NCI-H82 treated with DMSO at 0.1 percent for 48 hours (cell line): Measurements from ENCODE around the gene CACNA1E.

Experiments used
- DNase-seq: peaks from one replicate; lab custom pipeline; 2025; ENCODE audit not compliant: unreplicated experiment; lab: John Stamatoyannopoulos, UW

Gene CACNA1E

DNA sequence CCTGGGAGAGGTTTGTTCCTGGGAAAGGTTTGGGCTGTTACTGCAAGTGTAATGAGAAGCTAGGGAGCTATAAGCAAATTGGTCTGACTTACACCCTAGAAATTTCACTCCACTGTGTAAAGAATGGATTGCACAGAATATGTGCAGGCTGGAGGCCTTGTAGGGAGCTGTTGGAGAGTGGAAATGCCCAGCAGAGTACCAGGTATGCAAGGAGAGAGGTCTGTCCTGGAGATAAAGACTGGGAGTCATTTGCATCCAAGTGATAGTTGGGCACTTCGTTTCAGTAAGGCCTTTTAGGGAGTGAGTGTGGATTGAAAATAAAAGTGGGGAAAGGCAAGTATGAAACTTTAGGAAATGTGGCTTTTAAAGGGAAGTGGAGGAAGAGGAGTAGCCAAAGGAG, 75.8 kb downstream of the CACNA1E start:
- no peak for DNase-seq

DNA sequence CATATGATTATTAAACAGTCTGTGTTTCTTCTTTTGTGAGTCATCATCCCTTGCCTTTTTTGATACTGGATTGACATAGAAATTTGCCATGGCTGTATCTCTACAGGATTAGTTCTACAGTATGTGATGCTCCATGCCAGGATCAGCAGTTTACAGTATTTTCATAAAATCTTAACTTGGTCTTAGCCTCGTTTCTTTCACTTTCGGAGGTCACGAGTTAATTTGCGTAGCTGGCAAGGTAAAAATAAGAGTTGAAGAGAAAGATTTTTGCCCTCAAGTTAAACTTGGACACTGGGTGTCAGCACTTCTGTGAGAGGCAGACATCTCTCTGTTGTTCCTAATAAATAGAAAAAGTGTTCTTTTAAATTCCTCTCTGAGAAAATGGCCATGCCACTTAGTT, 79.1 kb downstream of the CACNA1E start:
- DNase-seq: no peak

DNA sequence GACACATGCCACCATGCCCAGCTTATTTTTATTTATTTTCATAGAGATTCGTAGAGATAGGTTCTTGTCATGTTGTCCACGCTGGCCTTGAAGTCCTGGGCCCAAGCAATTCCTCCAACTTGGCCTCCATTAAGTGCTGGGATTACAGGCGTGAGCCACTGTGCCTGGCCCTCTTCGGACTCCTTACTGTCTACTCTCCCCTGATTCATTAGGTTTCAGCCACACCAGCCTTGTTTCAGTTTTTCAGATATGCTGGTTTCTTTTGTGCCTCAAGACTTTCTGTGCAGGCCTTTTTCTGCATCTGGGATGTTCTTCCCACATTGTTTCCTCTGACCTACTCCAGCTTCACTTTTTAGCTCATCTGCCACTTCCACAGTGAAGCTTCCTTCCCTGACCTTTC, 85.4 kb downstream of the CACNA1E start:
- no peak for DNase-seq

DNA sequence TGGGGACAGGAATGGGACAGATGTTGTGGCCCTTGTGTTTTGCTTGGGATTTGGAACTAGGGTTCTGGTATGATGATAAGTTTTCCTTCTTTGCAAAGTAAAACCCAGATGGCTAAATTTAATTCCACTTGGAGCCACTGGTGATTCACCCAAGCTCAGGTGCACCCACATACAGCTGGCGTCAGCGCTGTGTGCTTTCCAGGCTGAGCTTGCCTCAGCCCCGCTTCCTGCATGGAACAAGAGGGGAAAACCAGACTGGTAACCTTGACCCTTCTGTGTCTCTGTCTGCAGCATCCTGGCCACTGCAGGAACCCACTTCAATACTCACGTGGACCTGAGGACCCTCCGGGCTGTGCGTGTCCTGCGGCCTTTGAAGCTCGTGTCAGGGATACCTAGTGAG, 94.2 kb downstream of the CACNA1E start:
- no peak for DNase-seq

DNA sequence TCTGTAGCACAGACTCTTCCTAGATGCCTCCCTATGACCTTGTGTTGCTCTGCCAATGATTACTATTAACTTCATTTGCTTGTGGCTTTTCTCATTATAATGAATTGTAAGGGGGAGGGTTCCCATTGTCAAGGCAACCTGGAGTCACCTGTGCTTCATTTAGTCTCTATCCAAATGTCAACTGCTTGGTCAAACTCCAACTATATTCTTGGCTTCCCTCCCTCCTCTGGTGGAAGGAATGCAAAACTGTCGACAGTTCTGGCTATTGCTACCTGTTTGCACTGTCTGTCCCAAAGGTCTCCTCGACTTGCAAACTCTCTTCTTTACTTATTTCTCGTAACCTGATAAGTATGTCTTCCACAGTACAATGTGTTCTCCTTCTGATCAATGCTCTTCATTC, 100.3 kb downstream of the CACNA1E start:
- DNase-seq: no peak

DNA sequence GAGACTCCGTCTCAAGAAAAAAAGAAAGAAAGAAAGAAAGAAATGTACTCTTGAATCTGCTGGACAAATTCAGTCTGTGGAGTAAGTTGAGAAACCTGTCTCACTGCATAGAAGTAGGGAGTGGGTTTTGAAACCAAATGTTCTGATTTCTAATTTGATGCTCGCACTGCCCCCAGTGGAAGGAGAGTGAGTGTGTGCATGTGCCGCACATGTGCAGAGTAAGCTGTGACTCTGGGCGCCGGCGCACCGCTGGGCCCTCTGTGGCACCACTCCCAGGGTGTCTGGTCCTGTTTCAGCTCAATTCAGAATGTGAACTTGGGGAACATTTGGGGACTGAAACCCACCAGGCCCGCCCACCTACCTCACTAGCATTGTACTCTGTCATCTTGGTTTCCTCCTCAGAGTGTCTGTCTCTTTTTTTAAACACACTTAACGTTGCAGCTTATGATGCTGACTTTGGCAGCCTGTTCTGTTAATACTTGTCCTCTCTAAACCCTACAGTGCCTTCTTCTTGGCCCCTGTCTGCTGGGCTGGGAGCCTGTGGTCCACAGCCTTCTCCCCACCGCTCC, 104.6 kb downstream of the CACNA1E start:
- DNase-seq: no peak

DNA sequence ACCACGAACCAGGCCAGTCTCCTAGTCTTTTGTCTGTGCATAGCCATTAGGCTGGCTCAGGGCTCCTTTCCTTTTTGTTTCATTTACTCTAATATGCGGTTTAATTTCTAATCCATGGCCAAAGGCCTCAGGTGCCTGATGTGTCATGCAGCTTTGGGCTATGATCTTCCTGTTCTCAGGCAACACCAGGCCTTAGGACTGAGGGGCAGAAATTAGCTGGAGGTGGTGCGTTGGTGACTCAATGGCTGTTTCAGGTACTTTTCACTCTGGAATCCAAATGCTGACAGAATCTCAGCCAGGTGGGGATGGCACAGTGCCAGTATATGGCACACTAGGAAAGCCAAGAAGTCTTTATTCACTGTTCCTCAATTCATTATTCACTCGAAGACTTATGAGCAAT, 105.3 kb downstream of the CACNA1E start:
- no peak for DNase-seq

DNA sequence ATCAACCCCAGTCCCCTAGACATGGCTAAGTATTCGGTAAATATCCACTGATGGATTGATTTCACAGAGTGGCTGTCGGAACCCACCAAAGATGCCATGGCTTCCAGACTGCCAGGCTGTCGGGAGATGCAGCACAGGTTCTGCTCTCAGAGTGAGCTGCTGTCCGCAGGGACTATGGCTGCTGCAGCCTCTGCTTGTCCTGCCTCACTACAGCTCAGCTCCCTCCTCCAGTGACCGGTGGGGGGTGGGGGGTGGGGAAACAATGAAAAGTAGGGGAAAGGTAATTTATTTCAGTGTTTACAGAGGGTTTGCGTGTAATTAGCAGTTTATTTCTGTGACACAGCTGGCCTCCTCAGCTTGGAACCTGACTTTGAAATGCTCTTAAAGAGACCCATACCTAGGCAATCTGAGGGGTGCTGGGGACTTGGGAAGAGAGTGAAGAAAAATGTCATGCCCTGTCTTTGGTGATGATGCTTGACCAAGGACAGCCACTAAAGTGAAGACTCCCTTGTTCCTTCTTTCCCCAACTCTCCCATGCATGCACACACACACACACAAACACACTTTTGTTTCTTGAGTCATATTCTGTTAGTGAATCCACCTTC, 109.0 kb downstream of the CACNA1E start:
- no peak for DNase-seq

DNA sequence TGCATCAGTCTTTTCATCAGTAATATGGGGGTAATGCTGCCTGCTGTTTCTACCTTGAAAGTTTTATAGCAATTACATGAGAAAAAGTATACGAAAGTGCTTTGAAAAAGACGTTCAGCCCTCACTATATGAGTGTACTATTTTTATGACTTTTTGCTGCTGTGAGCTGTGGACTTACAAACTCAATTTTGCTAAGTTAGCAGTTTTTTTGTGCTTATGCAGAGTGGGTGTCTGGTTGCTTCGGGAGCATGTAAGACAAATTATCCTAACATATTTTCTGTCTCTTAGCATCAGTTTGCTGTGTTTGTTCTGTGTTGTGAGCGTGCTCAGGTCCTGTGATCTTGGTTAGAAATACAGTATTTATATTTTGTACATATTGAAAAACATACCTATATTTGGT, 109.7 kb downstream of the CACNA1E start:
- no peak for DNase-seq

DNA sequence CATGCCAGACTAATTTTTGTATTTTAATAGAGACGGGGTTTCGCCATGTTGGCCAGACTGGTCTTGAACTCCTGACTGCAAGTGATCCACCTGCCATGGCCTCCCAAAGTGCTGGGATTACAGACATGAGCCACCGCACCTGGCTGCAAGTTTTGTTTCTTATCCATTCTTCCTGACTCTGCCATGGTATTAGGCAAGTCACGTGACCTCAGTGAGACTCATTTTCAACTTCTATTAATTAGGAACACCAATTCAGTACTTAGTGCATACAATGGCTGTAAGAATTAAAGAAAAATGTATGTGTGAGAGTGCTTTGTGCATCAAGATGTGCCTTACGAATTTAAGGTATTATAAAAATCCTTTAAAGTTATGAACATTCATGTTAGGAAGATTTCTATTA, 111.2 kb downstream of the CACNA1E start:
- no peak for DNase-seq

DNA sequence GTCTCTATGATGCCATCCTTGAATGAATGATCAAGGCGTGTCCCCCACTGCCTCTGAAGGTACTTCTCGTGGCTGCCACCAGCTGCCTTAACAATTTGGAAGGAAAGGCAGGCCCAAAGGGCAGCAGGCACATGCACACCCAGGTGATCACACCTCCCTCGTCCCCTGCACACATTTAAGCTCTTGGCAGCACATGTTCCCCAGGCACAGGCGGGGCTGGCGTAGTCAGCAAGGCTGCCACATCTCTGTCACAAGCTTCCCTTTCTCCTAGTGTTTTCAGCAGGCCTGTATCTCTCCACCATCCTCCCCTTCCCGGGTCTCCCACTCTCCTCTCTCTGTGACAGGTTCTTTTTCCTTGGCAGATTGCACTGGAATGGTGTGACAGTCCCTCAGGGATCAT, 111.9 kb downstream of the CACNA1E start:
- no peak for DNase-seq

DNA sequence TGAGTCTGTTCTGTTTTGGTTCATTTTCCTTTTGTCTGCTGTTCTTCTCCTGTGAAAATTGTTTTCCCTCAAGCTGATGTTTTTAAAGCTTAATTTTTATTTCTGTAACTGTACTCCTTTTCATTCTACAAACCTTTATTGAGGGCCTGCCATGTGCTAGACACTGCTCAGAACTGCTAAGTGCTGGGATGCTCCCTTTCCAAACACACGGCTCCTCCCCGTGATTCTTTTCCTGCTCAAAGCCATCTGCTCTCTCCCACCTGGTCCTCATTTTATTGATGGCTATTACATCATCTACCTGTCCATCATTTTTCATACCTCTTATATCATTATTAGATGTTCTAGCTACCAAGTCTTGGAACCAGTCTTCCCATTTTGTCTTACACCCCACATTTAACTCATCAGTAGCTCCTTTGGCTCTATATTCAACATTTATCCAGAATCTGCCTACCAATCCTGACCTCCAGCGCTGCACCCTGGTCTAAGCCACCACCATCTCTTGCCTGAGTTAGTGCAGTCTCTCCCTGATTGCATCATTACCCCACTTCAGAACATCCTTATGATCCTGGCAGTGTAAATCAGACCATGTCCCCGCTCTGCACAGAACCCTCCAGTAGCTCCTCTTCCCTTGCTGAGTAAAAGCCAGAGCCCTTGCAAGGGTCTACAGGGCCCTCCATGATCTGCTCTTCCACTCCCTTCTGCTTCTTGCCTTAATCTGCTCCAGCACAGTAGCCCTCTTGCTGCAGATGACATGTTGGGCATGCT, 118.1 kb downstream of the CACNA1E start:
- DNase-seq: no peak

DNA sequence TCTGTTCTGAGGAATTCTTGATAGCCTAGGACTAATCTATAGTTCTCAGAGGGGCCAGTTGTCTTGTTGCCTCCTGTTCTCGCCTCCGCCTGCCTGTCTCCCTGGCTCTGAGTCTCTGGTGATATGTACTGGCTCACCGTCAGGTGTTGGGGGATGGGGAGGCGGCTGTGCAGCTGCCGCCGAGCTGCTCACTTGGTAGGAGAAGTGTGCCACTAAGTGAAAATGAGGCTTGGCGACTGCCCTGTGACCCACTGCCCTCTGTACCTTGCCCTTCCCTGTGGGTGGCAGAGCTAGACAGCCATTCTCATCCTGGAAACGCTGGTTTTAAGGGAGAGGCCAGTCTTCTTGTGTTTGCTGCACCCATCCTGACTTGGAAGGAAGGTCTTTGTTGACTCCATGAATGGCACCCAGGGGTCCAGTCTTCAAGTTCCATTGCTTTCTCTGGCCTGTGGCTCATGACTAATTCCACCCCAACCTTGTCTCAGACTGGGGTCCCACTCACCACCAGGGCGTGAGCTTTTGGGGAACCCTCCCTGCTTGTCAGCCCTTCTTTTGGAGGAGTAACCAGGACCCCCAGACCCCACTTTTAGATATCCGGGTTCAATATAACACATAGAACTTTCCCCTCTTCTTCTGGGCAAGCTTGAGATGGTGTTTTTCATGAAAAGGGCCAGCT, 120.6 kb downstream of the CACNA1E start:
- DNase-seq: no peak

DNA sequence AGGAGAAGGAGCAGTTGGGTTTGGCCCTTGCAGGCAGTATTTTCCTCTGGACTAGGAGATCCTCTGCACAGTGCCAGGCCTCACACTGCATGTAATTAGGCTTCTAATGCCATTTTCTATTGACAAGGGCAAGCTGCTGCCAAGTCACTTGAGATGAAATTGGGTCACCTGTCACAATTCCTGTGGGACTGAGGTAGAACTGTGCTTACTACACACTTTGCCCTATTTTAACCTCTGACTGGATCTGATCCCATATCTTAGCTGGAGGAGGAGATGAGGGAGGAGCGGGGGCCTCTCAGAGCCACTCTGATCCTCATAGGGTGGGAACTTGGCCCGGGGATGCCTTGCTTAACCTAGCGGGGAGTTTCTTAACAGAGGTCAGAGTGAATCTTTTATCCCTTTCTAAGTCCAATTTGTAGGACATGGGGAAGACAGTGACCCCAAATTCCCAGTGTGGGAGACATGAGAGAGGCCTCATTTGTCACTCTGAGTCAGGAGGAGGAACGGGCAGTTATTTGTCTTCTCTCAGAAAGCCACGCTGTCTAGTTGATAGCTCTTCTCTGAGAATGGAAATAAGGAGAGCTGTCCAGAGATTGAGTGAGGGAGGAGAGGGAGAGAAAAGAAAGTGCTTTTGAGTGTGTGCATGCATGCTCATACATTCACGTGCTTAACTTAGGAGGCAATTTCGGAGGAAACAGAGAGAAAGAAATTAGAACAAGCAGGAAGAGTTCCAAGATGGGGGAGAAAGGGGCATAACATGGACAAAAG, 121.3 kb downstream of the CACNA1E start:
- DNase-seq: no peak

DNA sequence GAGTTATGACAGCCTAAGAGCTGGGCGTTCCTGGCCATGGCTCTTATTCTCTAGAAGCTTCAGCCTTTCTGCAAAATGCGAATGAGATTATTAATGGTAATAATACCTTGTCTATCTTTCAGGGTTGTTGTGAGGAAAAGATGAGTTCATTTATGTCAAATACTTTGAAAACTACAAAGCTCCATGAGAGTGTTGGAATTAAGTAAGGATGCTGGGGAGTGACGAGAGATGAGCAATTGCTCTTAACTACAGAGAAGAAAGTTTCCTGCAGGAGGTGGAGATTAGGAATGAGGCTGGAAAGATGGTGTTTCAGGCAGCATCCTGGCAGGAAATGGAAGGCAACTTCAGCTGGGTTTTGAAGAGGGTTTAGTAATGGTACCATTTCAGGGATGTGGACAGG, 124.2 kb downstream of the CACNA1E start:
- DNase-seq: no peak

DNA sequence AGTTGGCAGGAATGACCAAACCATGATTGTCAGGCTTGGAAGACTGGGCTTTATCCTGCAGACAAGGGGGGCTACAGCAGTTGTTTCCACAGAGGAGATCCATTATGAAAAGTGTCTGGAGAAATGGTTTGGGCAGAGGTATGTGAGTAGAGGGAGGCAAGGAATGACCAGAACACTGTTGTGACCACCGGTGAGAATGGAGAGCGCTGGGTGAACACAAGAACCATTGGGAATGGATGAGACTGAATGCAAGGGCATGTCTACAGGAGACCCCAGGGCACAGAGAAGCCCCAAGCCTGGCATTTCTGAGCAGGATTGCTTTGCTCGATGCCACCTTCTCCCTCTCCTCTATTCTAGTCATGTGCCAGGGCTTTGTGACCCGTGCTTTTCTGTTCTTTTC, 125.1 kb downstream of the CACNA1E start:
- no peak for DNase-seq

DNA sequence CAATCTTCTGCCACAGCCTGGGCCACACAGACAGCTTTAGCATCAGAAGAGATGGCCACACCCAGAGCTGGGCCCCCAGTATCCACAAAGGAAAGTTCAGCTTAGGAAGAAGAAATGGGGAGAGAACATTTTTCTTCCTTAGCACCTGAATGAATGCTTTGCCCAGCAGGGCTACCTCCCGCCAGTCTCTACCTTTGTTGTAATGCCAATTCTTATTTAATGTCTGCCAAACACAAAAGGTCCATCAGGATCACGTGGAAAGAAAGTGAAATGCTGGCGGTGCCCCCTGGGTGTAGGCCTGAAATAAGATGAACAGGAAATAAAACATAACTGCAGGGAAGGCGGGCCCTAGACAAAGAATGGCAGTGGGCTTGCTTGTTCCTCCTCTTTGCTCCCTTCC, 125.6 kb downstream of the CACNA1E start:
- DNase-seq: no peak

DNA sequence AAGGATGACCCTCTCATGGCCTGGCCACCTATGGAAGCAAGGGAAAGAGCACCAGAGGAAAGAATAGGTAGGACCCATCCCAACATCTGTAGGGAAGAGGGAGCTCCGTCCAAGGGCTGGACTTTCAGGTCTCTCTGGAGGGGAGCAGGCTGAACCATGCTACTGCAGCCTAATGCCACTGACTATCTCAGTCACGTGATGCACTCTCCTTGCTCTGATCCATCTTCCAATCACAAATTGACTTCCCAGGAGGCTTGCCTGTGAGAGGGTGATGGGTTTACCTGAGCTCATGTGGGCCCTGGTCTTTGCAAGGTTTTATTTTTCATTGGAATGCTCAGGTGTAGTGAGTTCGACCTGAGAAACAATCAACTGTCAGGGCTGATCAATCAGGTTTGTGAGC, 128.8 kb downstream of the CACNA1E start:
- DNase-seq: no peak

DNA sequence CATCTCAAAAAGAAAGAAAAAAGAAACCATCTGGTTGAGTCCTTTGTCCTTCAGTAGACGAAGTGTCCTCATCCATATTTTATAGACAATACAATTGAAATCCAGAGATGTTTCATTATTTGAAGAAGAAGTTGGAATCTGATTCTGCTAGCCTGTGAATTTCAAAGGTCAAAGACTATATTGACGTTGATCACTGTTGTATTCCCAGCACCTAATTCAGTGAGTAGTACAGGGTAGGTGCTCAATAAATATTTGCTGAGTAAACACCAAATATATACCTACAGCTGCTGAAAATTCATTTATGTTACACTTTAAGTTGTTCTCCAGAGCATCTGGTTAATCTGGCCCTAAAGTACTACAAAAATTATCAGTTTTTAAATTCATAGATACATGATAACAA, 135.2 kb downstream of the CACNA1E start:
- no peak for DNase-seq

DNA sequence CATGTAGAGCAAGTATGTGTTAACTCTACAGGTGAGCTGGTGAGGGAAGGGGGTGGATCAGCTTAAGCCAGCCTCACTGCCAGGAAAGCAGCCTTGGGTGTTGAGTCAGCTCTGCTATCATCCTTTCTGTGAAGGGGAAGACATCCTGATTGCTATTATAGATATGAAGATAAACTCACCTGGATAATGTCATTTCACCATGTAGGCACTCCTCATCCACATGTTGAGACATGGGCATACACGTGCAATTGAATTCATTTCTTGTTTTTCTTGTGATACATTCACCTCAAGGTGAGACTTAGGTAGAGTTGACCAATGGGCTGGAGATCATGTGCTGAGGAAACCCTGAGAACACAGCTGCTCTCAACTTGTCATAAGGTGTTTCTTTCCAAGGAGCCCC, 136.9 kb downstream of the CACNA1E start:
- DNase-seq: no peak

DNA sequence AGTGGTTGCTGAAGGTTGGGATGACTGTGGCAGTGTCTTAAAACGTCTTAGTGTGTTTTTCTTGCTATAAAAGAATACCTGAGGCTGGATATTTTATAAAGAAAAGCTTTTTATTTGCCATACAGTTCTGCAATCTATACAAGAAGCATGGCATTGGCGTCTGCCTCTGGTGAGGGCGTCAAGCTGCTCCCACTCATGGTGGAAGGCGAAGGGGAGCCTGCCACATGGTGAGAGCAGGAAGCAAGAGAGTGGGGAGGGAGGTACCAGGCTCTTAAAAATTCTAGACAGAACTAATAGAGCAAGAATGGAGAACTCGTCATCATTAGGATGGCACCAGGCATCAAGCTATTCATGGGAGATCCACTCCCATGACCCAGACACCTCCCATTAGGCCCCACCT, 140.5 kb downstream of the CACNA1E start:
- no peak for DNase-seq
